ENCODE results near the gene GRID2. TPM values are rescaled to one million over a fixed set of nuclear protein-coding genes. Genes with fewer than 3 reads are reported as not detected.

The GRID2 gene
- total RNA-seq, 2 donors from 2014 or later, result 0.16 TPM; not detected in 1

- H3K4me3 ChIP-seq, result no peak overlapping the region
- no peaks in the 10 kb centered on the region for H3K9me3 ChIP-seq
- H3K4me1 ChIP-seq, result no peaks in the 10 kb centered on the region
- H3K36me3 ChIP-seq, result no peaks in the 10 kb centered on the region
- TF ChIP-seq CTCF (IDR thresholded peaks at IDR 0.05), result no peak
- DNase-seq (ENCODE audit: low spot score), result no peak
- H3K27me3 ChIP-seq, result no peaks in the 10 kb centered on the region
- H3K27ac ChIP-seq, result no peak overlapping the region
Observed at GRCh38 chr4:92862509-92862908, 558.7 kb downstream of the GRID2 start.

GRCh38 chr4:92864096-92864495 lies 560.3 kb downstream of the GRID2 start:
- H3K4me1 ChIP-seq, result no peaks in the 10 kb centered on the region
- no peaks in the 10 kb centered on the region for H3K36me3 ChIP-seq
- H3K9me3 ChIP-seq, result no peaks in the 10 kb centered on the region
- no peak for DNase-seq (ENCODE audit: low spot score)
- no peak overlapping the region for H3K27ac ChIP-seq
- no peak overlapping the region for H3K4me3 ChIP-seq
- H3K27me3 ChIP-seq, result no peaks in the 10 kb centered on the region
- no peak for TF ChIP-seq CTCF (IDR thresholded peaks at IDR 0.05)

GRCh38 chr4:92872604-92873003 lies 568.8 kb downstream of the GRID2 start:
- no peak for TF ChIP-seq CTCF (IDR thresholded peaks at IDR 0.05)
- no peak overlapping the region for H3K4me3 ChIP-seq
- no peaks in the 10 kb centered on the region for H3K9me3 ChIP-seq
- H3K27me3 ChIP-seq, result no peaks in the 10 kb centered on the region
- H3K4me1 ChIP-seq, result no peaks in the 10 kb centered on the region
- no peak for DNase-seq (ENCODE audit: low spot score)
- H3K36me3 ChIP-seq, result no peaks in the 10 kb centered on the region
- H3K27ac ChIP-seq, result no peak overlapping the region

DNA sequence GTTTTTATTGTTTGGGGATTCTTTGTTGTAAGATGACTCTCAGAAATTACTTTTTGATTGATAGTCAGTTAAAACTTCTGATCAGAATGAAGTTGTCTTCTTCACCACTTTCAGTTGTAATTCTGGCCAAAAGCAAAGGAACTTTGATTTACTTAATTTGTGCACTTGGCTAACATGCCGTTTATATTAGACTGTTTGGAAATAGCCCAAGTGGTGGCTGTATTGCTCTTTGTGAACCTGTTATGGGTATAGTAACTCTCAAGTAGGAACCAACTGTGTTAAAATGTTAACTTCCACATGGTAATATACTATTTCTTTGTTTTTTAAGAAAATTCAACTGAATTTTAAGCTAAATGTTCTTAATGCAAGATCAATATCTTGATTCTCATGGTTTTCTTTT lies 581.9 kb downstream of the GRID2 start:
- Histone ChIP-seq H3K27me3 (no peaks in the 10 kb centered on the region), H3K36me3 (no peaks in the 10 kb centered on the region), H3K4me3 (no peak overlapping the region), H3K9me3 (no peaks in the 10 kb centered on the region), H3K27ac (no peak overlapping the region), H3K4me1 (no peaks in the 10 kb centered on the region)
- no peak for TF ChIP-seq CTCF (IDR thresholded peaks at IDR 0.05)
- DNase-seq (ENCODE audit: low spot score), result no peak

- TF ChIP-seq CTCF (IDR thresholded peaks at IDR 0.05), result no peak
- H3K27ac ChIP-seq, result no peak overlapping the region
- H3K9me3 ChIP-seq, result peaks cover 0 to 4% of the 10 kb centered on the region in 2 donors
- no peaks in the 10 kb centered on the region for H3K27me3 ChIP-seq
- H3K36me3 ChIP-seq, result no peaks in the 10 kb centered on the region
- DNase-seq (ENCODE audit: low spot score), result no peak
- no peaks in the 10 kb centered on the region for H3K4me1 ChIP-seq
- H3K4me3 ChIP-seq, result no peak overlapping the region
Observed at GRCh38 chr4:92952426-92952825, 648.7 kb downstream of the GRID2 start.

- peaks cover 0 to 4% of the 10 kb centered on the region in 2 donors for H3K9me3 ChIP-seq
- H3K27ac ChIP-seq, result no peak overlapping the region
- no peaks in the 10 kb centered on the region for H3K4me1 ChIP-seq
- H3K27me3 ChIP-seq, result no peaks in the 10 kb centered on the region
- no peak overlapping the region for H3K4me3 ChIP-seq
- no peak for DNase-seq (ENCODE audit: low spot score)
- no peak for TF ChIP-seq CTCF (IDR thresholded peaks at IDR 0.05)
- no peaks in the 10 kb centered on the region for H3K36me3 ChIP-seq
Observed at GRCh38 chr4:92952897-92953296, 649.1 kb downstream of the GRID2 start.
